ENCODE measurements around the gene GPR78. TPM values are rescaled to one million over a fixed set of nuclear protein-coding genes. Genes with fewer than 3 reads are reported as not detected.
A peak's percentile ranks its signal among the peaks of the same experiment; 100 is the strongest.

Gene GPR78
- total RNA-seq, 2 donors from 2014 or later = 0.45 TPM; not detected in 1

GRCh38 chr4:8534611-8535010 is 45.6 kb upstream of the GPR78 start:
- Histone ChIP-seq H3K27ac (peak overlapping the region; percentile 81 to 82), H3K9me3 (no peaks in the 10 kb centered on the region), H3K36me3 (no peaks in the 10 kb centered on the region), H3K4me3 (peak overlapping the region in 1 of 2 donors; percentile 8), H3K27me3 (replicated peaks; ENCODE audit: insufficient read depth) (no peaks in the 10 kb centered on the region), H3K4me1 (replicated peaks) (peaks cover 16% of the 10 kb centered on the region)
- intact Hi-C loops (cut with DNase I) = no loop called here
- DNase-seq (ENCODE audit: low spot score) = no peak
- 35% methylated on average over 2 of the region's 2 CpGs for WGBS
- TF ChIP-seq POLR2A (IDR thresholded peaks at IDR 0.05) = no peak
- TF ChIP-seq POLR2AphosphoS5 (IDR thresholded peaks at IDR 0.05) = no peak
- no peak for TF ChIP-seq CTCF (IDR thresholded peaks at IDR 0.05)

- DNase-seq (ENCODE audit: low spot score) = no peak
- Histone ChIP-seq H3K4me3 (no peak overlapping the region), H3K4me1 (replicated peaks) (peaks cover 16% of the 10 kb centered on the region), H3K9me3 (no peaks in the 10 kb centered on the region), H3K36me3 (no peaks in the 10 kb centered on the region), H3K27me3 (replicated peaks; ENCODE audit: insufficient read depth) (no peaks in the 10 kb centered on the region), H3K27ac (peak overlapping the region in 1 of 2 donors; percentile 48)
- 92% methylated on average over 7 of the region's 7 CpGs for WGBS
- TF ChIP-seq POLR2AphosphoS5 (IDR thresholded peaks at IDR 0.05) (no peak), POLR2A (IDR thresholded peaks at IDR 0.05) (no peak), CTCF (IDR thresholded peaks at IDR 0.05) (no peak)
- intact Hi-C loops (cut with DNase I) = no loop called here
Measured at GRCh38 chr4:8536467-8536866, 43.7 kb upstream of the GPR78 start.

- H3K9me3 ChIP-seq = no peaks in the 10 kb centered on the region
- H3K27ac ChIP-seq = peak overlapping the region; percentile 48 to 53
- intact Hi-C loops (cut with DNase I) = no loop called here
- peaks cover 16% of the 10 kb centered on the region for H3K4me1 ChIP-seq (replicated peaks)
- no peaks in the 10 kb centered on the region for H3K36me3 ChIP-seq
- no peak overlapping the region for H3K4me3 ChIP-seq
- TF ChIP-seq CTCF (IDR thresholded peaks at IDR 0.05) = no peak
- TF ChIP-seq POLR2A (IDR thresholded peaks at IDR 0.05) = no peak
- peak; percentile 70 for TF ChIP-seq POLR2AphosphoS5 (IDR thresholded peaks at IDR 0.05)
- H3K27me3 ChIP-seq (replicated peaks; ENCODE audit: insufficient read depth) = no peaks in the 10 kb centered on the region
- WGBS = 12% methylated on average over 9 of the region's 9 CpGs
- DNase-seq (ENCODE audit: low spot score) = peak; percentile 71
Measured at GRCh38 chr4:8537041-8537461, 43.1 kb upstream of the GPR78 start.

- H3K27me3 ChIP-seq (replicated peaks; ENCODE audit: insufficient read depth) = no peaks in the 10 kb centered on the region
- H3K4me3 ChIP-seq = no peak overlapping the region
- intact Hi-C loops (cut with DNase I) = no loop called here
- DNase-seq (ENCODE audit: low spot score) = no peak
- peaks cover 16% of the 10 kb centered on the region for H3K4me1 ChIP-seq (replicated peaks)
- TF ChIP-seq POLR2A (IDR thresholded peaks at IDR 0.05) (no peak), POLR2AphosphoS5 (IDR thresholded peaks at IDR 0.05) (no peak), CTCF (IDR thresholded peaks at IDR 0.05) (no peak)
- 92% methylated on average over 12 of the region's 12 CpGs for WGBS
- no peaks in the 10 kb centered on the region for H3K9me3 ChIP-seq
- no peaks in the 10 kb centered on the region for H3K36me3 ChIP-seq
- no peak overlapping the region for H3K27ac ChIP-seq
Measured at GRCh38 chr4:8538076-8538702, 42.0 kb upstream of the GPR78 start.

Data from prostate gland (tissue), 2 donors.